Activated naive CD4-positive, alpha-beta T cell treated with anti-CD3 and anti-CD28 coated beads, Interleukin-2, amount 50 U/mL, for 24 hours (primary cell): ENCODE measurements around the gene MAP2K3.
A peak's percentile ranks its signal among the peaks of the same experiment; 100 is the strongest.

Source experiments
- H3K27ac Mint-ChIP-seq: one replicate; pipeline ENCODE4 v1.8.0; 2021; ENCODE audit warnings: mild to moderate bottlenecking, mixed read lengths
- H3K27me3 Mint-ChIP-seq: one replicate; pipeline ENCODE4 v1.8.0; 2021; ENCODE audit warnings: mixed read lengths
- H3K36me3 Mint-ChIP-seq: one replicate; pipeline ENCODE4 v1.8.0; 2021; ENCODE audit warnings: mixed read lengths
- H3K4me1 Mint-ChIP-seq: one replicate; pipeline ENCODE4 v1.8.0; 2021; ENCODE audit warnings: mixed read lengths
- H3K4me3 Mint-ChIP-seq: one replicate; pipeline ENCODE4 v1.8.0; 2021; ENCODE audit warnings: mild to moderate bottlenecking, mixed read lengths
- H3K9me3 Mint-ChIP-seq: one replicate; pipeline ENCODE4 v1.8.0; 2021; ENCODE audit warnings: mixed read lengths

The MAP2K3 gene

GRCh38 chr17:21249920-21250703 lies 34.4 kb upstream of the MAP2K3 start:
- Mint-ChIP-seq H3K9me3 (no peaks in the 10 kb centered on the region), H3K27me3 (no peaks in the 10 kb centered on the region), H3K36me3 (no peaks in the 10 kb centered on the region), H3K27ac (no peak overlapping the region), H3K4me3 (no peak overlapping the region), H3K4me1 (peaks cover 30% of the 10 kb centered on the region)

GRCh38 chr17:21250854-21251253 lies 33.7 kb upstream of the MAP2K3 start:
- Mint-ChIP-seq H3K27ac (no peak overlapping the region), H3K4me3 (no peak overlapping the region), H3K4me1 (peaks cover 30% of the 10 kb centered on the region), H3K36me3 (no peaks in the 10 kb centered on the region), H3K9me3 (no peaks in the 10 kb centered on the region), H3K27me3 (no peaks in the 10 kb centered on the region)

- Mint-ChIP-seq H3K9me3 (no peaks in the 10 kb centered on the region), H3K27ac (no peak overlapping the region), H3K36me3 (no peaks in the 10 kb centered on the region), H3K4me1 (peaks cover 30% of the 10 kb centered on the region), H3K4me3 (peak overlapping the region; percentile 47), H3K27me3 (no peaks in the 10 kb centered on the region)
These were observed 33.0 kb upstream of the MAP2K3 start for GRCh38 chr17:21251337-21252010.

GRCh38 chr17:21252289-21252795 lies 32.2 kb upstream of the MAP2K3 start:
- H3K4me3 Mint-ChIP-seq, result peak overlapping the region; percentile 80
- H3K36me3 Mint-ChIP-seq, result no peaks in the 10 kb centered on the region
- peaks cover 30% of the 10 kb centered on the region for H3K4me1 Mint-ChIP-seq
- H3K9me3 Mint-ChIP-seq, result no peaks in the 10 kb centered on the region
- H3K27ac Mint-ChIP-seq, result peak overlapping the region; percentile 51
- H3K27me3 Mint-ChIP-seq, result no peaks in the 10 kb centered on the region

- no peaks in the 10 kb centered on the region for H3K36me3 Mint-ChIP-seq
- H3K27me3 Mint-ChIP-seq, result no peaks in the 10 kb centered on the region
- peaks cover 36% of the 10 kb centered on the region for H3K4me1 Mint-ChIP-seq
- H3K4me3 Mint-ChIP-seq, result peak within 1 kb of the TSS; percentile 89
- no peaks in the 10 kb centered on the region for H3K9me3 Mint-ChIP-seq
- peak within 1 kb of the TSS; percentile 70 for H3K27ac Mint-ChIP-seq
These were observed 31.5 kb upstream of the MAP2K3 start, which contains the start of gene NATD1 for GRCh38 chr17:21252796-21253645. NATD1 (minus strand) TSS chr17:21253410; CDS start chr17:21253264, 146 bp downstream.

GRCh38 chr17:21253646-21254441 lies 30.7 kb upstream of the MAP2K3 start:
- H3K9me3 Mint-ChIP-seq, result no peaks in the 10 kb centered on the region
- peak overlapping the region; percentile 70 for H3K27ac Mint-ChIP-seq
- H3K4me1 Mint-ChIP-seq, result peaks cover 42% of the 10 kb centered on the region
- no peaks in the 10 kb centered on the region for H3K27me3 Mint-ChIP-seq
- no peaks in the 10 kb centered on the region for H3K36me3 Mint-ChIP-seq
- peak overlapping the region; percentile 89 for H3K4me3 Mint-ChIP-seq

- Mint-ChIP-seq H3K27me3 (no peaks in the 10 kb centered on the region), H3K4me3 (no peak overlapping the region), H3K27ac (peak overlapping the region; percentile 65), H3K9me3 (no peaks in the 10 kb centered on the region), H3K4me1 (peaks cover 18% of the 10 kb centered on the region), H3K36me3 (no peaks in the 10 kb centered on the region)
These were observed 25.9 kb upstream of the MAP2K3 start for GRCh38 chr17:21258593-21258992.

GRCh38 chr17:21262259-21262993 lies 22.1 kb upstream of the MAP2K3 start:
- Mint-ChIP-seq H3K9me3 (no peaks in the 10 kb centered on the region), H3K36me3 (peaks cover 2% of the 10 kb centered on the region), H3K4me3 (no peak overlapping the region), H3K27me3 (no peaks in the 10 kb centered on the region), H3K27ac (no peak overlapping the region), H3K4me1 (peaks cover 16% of the 10 kb centered on the region)

- no peaks in the 10 kb centered on the region for H3K27me3 Mint-ChIP-seq
- H3K4me3 Mint-ChIP-seq, result no peak overlapping the region
- no peak overlapping the region for H3K27ac Mint-ChIP-seq
- peaks cover 14% of the 10 kb centered on the region for H3K4me1 Mint-ChIP-seq
- H3K36me3 Mint-ChIP-seq, result peaks cover 2% of the 10 kb centered on the region
- no peaks in the 10 kb centered on the region for H3K9me3 Mint-ChIP-seq
These were observed 21.1 kb upstream of the MAP2K3 start for GRCh38 chr17:21263376-21263775.

- no peak overlapping the region for H3K4me3 Mint-ChIP-seq
- no peak overlapping the region for H3K27ac Mint-ChIP-seq
- peaks cover 20% of the 10 kb centered on the region for H3K4me1 Mint-ChIP-seq
- no peaks in the 10 kb centered on the region for H3K27me3 Mint-ChIP-seq
- peaks cover 2% of the 10 kb centered on the region for H3K36me3 Mint-ChIP-seq
- H3K9me3 Mint-ChIP-seq, result no peaks in the 10 kb centered on the region
These were observed 15.8 kb upstream of the MAP2K3 start for GRCh38 chr17:21268596-21269188.

GRCh38 chr17:21269394-21269793 lies 15.1 kb upstream of the MAP2K3 start:
- no peak overlapping the region for H3K4me3 Mint-ChIP-seq
- H3K9me3 Mint-ChIP-seq, result no peaks in the 10 kb centered on the region
- H3K27ac Mint-ChIP-seq, result no peak overlapping the region
- H3K36me3 Mint-ChIP-seq, result peaks cover 2% of the 10 kb centered on the region
- H3K4me1 Mint-ChIP-seq, result peaks cover 20% of the 10 kb centered on the region
- H3K27me3 Mint-ChIP-seq, result no peaks in the 10 kb centered on the region

GRCh38 chr17:21271454-21272183 lies 12.9 kb upstream of the MAP2K3 start:
- no peaks in the 10 kb centered on the region for H3K27me3 Mint-ChIP-seq
- H3K36me3 Mint-ChIP-seq, result no peaks in the 10 kb centered on the region
- H3K4me1 Mint-ChIP-seq, result peaks cover 30% of the 10 kb centered on the region
- no peak overlapping the region for H3K4me3 Mint-ChIP-seq
- no peaks in the 10 kb centered on the region for H3K9me3 Mint-ChIP-seq
- H3K27ac Mint-ChIP-seq, result no peak overlapping the region

- H3K27ac Mint-ChIP-seq, result no peak overlapping the region
- H3K4me1 Mint-ChIP-seq, result peaks cover 34% of the 10 kb centered on the region
- no peaks in the 10 kb centered on the region for H3K36me3 Mint-ChIP-seq
- H3K9me3 Mint-ChIP-seq, result no peaks in the 10 kb centered on the region
- H3K4me3 Mint-ChIP-seq, result no peak overlapping the region
- H3K27me3 Mint-ChIP-seq, result no peaks in the 10 kb centered on the region
These were observed 12.3 kb upstream of the MAP2K3 start for GRCh38 chr17:21272250-21272649.
